ENCODE measurements around the gene FHIT.

Gene FHIT

GRCh38 chr3:59997583-59997982, 1253.7 kb downstream of the FHIT start:
- DNase-seq (ENCODE audit: low read depth in 2 of 2), result no peak

- no peak for DNase-seq (ENCODE audit: low read depth in 2 of 2)
These were observed 1255.2 kb downstream of the FHIT start for GRCh38 chr3:59996056-59996455.

GRCh38 chr3:59995563-59995962, 1255.7 kb downstream of the FHIT start:
- no peak for DNase-seq (ENCODE audit: low read depth in 2 of 2)

- DNase-seq (ENCODE audit: low read depth in 2 of 2), result no peak
These were observed 1256.4 kb downstream of the FHIT start for GRCh38 chr3:59994732-59995304.

- no peak for DNase-seq (ENCODE audit: low read depth in 2 of 2)
These were observed 1258.7 kb downstream of the FHIT start for GRCh38 chr3:59992578-59992977.

- no peak for DNase-seq (ENCODE audit: low read depth in 2 of 2)
These were observed 1260.3 kb downstream of the FHIT start for GRCh38 chr3:59990915-59991314.

GRCh38 chr3:59982510-59982909, 1268.7 kb downstream of the FHIT start:
- DNase-seq (ENCODE audit: low read depth in 2 of 2), result no peak

- no peak for DNase-seq (ENCODE audit: low read depth in 2 of 2)
These were observed 1269.9 kb downstream of the FHIT start for GRCh38 chr3:59981377-59981776.

- DNase-seq (ENCODE audit: low read depth in 2 of 2), result no peak
These were observed 1270.7 kb downstream of the FHIT start for GRCh38 chr3:59980576-59980975.

- no peak for DNase-seq (ENCODE audit: low read depth in 2 of 2)
These were observed 1271.7 kb downstream of the FHIT start for GRCh38 chr3:59979542-59979941.

- peak; percentile 15 to 22 for DNase-seq (ENCODE audit: low read depth in 2 of 2)
These were observed 1272.3 kb downstream of the FHIT start for GRCh38 chr3:59978979-59979378.

- no peak for DNase-seq (ENCODE audit: low read depth in 2 of 2)
These were observed 1280.5 kb downstream of the FHIT start for GRCh38 chr3:59970796-59971195.

GRCh38 chr3:59970376-59970775, 1280.9 kb downstream of the FHIT start:
- no peak for DNase-seq (ENCODE audit: low read depth in 2 of 2)

- DNase-seq (ENCODE audit: low read depth in 2 of 2), result no peak
These were observed 1282.7 kb downstream of the FHIT start for GRCh38 chr3:59968513-59969045.

- no peak for DNase-seq (ENCODE audit: low read depth in 2 of 2)
These were observed 1287.6 kb downstream of the FHIT start for GRCh38 chr3:59963676-59964075.

GRCh38 chr3:59957150-59957549, 1294.1 kb downstream of the FHIT start:
- DNase-seq (ENCODE audit: low read depth in 2 of 2), result no peak

- no peak for DNase-seq (ENCODE audit: low read depth in 2 of 2)
These were observed 1298.1 kb downstream of the FHIT start for GRCh38 chr3:59953104-59953503.

GRCh38 chr3:59949311-59949710, 1301.9 kb downstream of the FHIT start:
- DNase-seq (ENCODE audit: low read depth in 2 of 2), result no peak

- no peak for DNase-seq (ENCODE audit: low read depth in 2 of 2)
These were observed 1304.9 kb downstream of the FHIT start for GRCh38 chr3:59946401-59946800.

GRCh38 chr3:59940718-59941117, 1310.5 kb downstream of the FHIT start:
- DNase-seq (ENCODE audit: low read depth in 2 of 2), result no peak

GRCh38 chr3:59939826-59940426, 1311.3 kb downstream of the FHIT start:
- DNase-seq (ENCODE audit: low read depth in 2 of 2), result no peak

GRCh38 chr3:59938828-59939227, 1312.4 kb downstream of the FHIT start:
- no peak for DNase-seq (ENCODE audit: low read depth in 2 of 2)

- no peak for DNase-seq (ENCODE audit: low read depth in 2 of 2)
These were observed 1314.1 kb downstream of the FHIT start for GRCh38 chr3:59937201-59937600.

- DNase-seq (ENCODE audit: low read depth in 2 of 2), result no peak
These were observed 1314.8 kb downstream of the FHIT start for GRCh38 chr3:59936472-59936871.

Measured in stimulated activated CD4-positive, alpha-beta T cell treated with anti-CD3 and anti-CD28 coated beads, Interleukin-12 subunit alpha, Interleukin-12 subunit beta, amount 100 ng/mL, for 24 hours (primary cell).